ENCODE data around the gene ZNF775.

The ZNF775 gene

DNA sequence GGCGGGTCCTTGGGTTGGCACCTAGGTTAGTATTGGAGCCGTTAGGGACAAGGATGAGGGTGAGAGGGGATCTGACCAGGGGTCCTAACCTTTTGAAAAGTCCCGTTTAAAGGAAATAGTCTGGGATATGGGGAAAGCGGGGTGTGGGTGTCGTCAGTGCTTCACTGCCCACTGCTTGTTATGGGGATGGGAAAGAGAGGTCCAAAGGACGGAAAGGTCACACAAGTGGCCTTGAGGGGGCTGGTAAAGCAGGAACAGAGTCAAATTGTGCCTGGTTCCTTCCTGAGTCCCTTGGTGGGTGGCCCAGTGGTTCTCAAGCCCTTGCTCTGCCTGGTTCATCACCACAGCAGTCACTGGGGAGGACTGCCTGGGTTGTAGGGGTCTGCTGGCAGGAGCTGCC lies 2.6 kb upstream of the ZNF775 start:
- H3K4me3 ChIP-seq (ENCODE audit: low read depth, low read length) = no peak overlapping the region
- H2AFZ ChIP-seq (ENCODE audit: low read length, unreplicated experiment) = no peak overlapping the region
- H3K4me1 ChIP-seq (ENCODE audit: control insufficient read depth, insufficient read depth, low read length, unreplicated experiment) = peaks cover 9% of the 10 kb centered on the region
- H3K36me3 ChIP-seq (ENCODE audit: insufficient read depth, low read length) = no peaks in the 10 kb centered on the region
- H3K27me3 ChIP-seq (ENCODE audit: insufficient read depth, low read length) = no peaks in the 10 kb centered on the region
- H3K27ac ChIP-seq (ENCODE audit: low read depth, low read length) = no peak overlapping the region
- peaks cover 7% of the 10 kb centered on the region for H3K79me2 ChIP-seq (ENCODE audit: control insufficient read depth, insufficient read depth, low read length, unreplicated experiment)

DNA sequence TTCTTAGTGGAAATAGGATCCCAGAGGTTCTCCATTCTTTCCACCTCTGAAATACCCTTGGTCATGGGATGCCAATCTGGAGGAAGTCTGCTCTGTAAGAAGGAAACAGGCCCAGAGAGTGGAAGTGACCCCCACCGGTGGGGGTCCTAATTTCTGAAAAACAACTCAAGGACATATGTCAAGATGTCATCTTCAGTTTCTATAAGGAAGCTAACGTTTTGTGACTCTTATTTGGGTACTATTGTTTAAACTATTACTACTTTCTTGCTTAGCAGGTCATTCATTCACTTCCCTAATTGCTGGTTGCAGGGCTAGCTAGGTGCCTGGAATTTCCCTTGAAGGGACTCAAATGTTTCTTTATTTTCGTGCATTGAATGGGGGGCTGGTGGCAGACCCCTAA lies 1.9 kb upstream of the ZNF775 start:
- peaks cover 9% of the 10 kb centered on the region for H3K79me2 ChIP-seq (ENCODE audit: control insufficient read depth, insufficient read depth, low read length, unreplicated experiment)

DNA sequence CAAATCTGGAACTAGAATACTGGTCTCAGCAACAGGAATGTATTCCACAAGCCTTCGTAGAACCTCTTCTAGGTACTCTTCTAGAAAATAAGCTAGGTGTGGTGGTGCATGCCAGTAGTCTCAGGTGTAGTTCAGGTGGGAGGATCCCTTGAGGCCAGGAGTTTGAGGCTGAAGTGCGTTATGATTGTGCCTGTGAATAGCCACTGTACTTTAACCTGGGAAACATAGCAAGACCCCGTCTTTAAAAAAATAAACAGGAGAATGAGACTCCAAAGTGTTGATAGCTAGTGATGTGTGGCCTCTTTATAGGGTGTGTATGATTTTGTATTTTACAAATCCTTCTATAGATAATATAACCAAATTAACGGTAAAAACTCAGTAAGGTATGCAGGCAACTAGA lies 1.5 kb upstream of the ZNF775 start:
- Histone ChIP-seq H3K36me3 (ENCODE audit: insufficient read depth, low read length) (no peaks in the 10 kb centered on the region), H3K27ac (ENCODE audit: low read depth, low read length) (no peak overlapping the region), H2AFZ (ENCODE audit: low read length, unreplicated experiment) (no peak overlapping the region), H3K4me1 (ENCODE audit: control insufficient read depth, insufficient read depth, low read length, unreplicated experiment) (peaks cover 9% of the 10 kb centered on the region), H3K27me3 (ENCODE audit: insufficient read depth, low read length) (no peaks in the 10 kb centered on the region), H3K4me3 (ENCODE audit: low read depth, low read length) (no peak overlapping the region), H3K79me2 (ENCODE audit: control insufficient read depth, insufficient read depth, low read length, unreplicated experiment) (peaks cover 10% of the 10 kb centered on the region)

More for the DNA sequence above, 1.9 kb upstream of the ZNF775 start:
- Histone ChIP-seq H3K27ac (ENCODE audit: low read depth, low read length) (no peak overlapping the region), H3K27me3 (ENCODE audit: insufficient read depth, low read length) (no peaks in the 10 kb centered on the region), H3K4me1 (ENCODE audit: control insufficient read depth, insufficient read depth, low read length, unreplicated experiment) (peaks cover 9% of the 10 kb centered on the region), H2AFZ (ENCODE audit: low read length, unreplicated experiment) (no peak overlapping the region), H3K36me3 (ENCODE audit: insufficient read depth, low read length) (no peaks in the 10 kb centered on the region), H3K4me3 (ENCODE audit: low read depth, low read length) (no peak overlapping the region)

DNA sequence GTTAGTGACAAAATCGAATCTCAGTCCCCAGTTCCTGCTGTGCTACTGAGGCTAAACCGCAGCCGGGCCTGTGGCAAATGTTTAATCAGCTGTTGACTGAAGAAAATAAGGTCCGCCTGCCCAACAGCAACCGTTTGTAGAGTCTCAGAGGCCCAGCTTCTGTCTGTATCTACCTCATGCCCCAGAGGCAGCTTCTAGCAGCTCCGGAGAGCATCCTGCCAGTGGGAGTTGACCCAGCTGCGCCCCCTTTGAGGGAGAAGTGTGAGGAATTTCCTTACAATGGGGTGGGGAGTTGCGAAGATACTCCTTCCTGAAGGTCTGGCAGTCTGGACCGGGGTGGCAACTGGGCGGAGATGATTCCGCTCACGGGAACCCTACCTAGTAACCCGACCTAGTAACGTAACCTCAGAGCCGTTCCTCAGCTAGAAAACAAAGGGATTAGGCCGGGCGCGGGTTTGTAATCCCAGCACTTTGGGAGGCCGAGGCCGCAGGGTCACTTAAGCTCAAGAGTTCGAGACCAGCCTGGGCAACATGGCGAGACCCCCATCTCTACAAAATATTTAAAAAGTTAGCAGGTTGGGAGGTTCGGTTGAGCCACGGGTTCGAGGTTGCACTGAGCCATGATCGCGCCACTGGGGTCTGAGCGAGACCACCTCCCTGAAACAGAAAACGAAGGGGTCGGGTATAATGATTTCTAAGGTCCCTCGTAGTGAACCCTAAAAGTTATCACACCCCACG lies 846 bp upstream of the ZNF775 start:
- Histone ChIP-seq H2AFZ (ENCODE audit: low read length, unreplicated experiment) (peak overlapping the region; percentile 88), H3K4me1 (ENCODE audit: control insufficient read depth, insufficient read depth, low read length, unreplicated experiment) (peaks cover 9% of the 10 kb centered on the region), H3K79me2 (ENCODE audit: control insufficient read depth, insufficient read depth, low read length, unreplicated experiment) (peaks cover 14% of the 10 kb centered on the region), H3K27me3 (ENCODE audit: insufficient read depth, low read length) (no peaks in the 10 kb centered on the region), H3K27ac (ENCODE audit: low read depth, low read length) (0 out of 2 replicates have a peak overlapping the region, but pooled peaks have one; percentile 12), H3K4me3 (ENCODE audit: low read depth, low read length) (peak overlapping the region; percentile 89), H3K36me3 (ENCODE audit: insufficient read depth, low read length) (no peaks in the 10 kb centered on the region)

DNA sequence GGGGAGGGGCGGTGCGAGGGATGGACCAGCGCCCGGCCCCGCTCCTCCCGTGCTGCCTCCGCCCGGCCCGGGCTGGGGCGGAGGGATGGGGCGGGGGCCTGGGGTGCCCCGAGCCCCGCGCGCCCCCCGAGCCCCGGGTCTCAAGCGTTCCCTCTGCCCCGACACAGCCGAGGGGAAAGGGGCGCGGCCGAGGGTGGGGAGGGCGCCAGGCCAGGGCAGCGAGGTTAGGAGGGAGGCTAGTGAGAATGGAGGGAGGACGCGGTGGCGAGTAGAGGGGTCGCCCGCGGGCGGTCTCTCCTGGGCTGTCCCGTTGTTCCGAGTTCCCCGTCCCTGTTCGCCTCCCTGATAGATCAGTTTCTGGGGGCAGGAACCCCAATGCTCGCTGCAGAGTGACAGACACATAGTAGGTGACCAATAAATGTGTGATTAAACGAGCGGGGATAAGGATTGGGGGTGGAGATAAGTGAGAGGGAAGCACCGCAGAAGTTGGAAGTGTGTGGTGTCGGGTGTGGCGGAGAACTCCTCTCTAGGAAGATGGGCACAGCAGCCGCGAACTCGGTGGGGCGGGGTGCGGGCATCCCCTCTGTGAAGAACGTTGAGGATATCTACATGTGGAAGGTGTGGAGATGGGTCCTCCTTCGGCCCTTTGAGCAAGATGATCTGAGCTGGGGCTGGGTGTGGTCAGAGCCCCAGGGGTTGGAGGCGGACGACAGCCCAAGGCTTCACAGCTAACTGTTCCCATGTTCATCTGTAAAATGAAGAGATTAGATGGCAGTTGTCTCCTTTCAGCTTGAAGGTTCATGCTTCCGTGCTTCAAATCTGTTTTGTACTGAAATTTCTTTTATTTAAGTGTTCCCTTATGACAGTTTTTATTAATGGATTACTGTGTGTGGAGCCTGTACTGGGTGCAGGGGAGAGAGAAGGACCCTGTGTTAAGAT lies 580 bp downstream of the ZNF775 start:
- no peaks in the 10 kb centered on the region for H3K36me3 ChIP-seq (ENCODE audit: insufficient read depth, low read length)
- peak overlapping the region; percentile 10; the same call in 1 of the 2 replicates for H3K27ac ChIP-seq (ENCODE audit: low read depth, low read length)
- H3K79me2 ChIP-seq (ENCODE audit: control insufficient read depth, insufficient read depth, low read length, unreplicated experiment) = peaks cover 15% of the 10 kb centered on the region
- no peaks in the 10 kb centered on the region for H3K27me3 ChIP-seq (ENCODE audit: insufficient read depth, low read length)
- peaks cover 9% of the 10 kb centered on the region for H3K4me1 ChIP-seq (ENCODE audit: control insufficient read depth, insufficient read depth, low read length, unreplicated experiment)
- peak overlapping the region; percentile 89 for H3K4me3 ChIP-seq (ENCODE audit: low read depth, low read length)
- peak overlapping the region; percentile 34 for H2AFZ ChIP-seq (ENCODE audit: low read length, unreplicated experiment)

DNA sequence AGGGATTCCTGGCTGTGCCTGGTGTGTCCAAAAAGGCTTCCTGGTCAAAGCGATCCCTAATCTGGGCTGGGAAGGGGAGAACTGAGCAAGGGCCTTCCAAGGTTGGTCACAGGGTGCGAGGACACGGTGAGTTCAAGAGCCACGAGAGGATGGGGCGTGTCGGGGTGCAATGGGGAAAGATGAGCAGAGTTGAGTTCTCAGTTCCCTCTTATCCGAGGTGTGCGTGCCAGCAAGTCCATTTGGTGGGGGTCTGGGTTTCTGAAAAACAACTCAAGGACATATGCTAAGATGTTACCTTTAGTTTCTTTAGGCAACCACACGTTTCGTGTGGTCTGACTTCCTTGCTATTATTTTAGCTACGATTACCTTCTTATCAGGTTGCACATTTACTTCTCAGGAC lies 1.3 kb downstream of the ZNF775 start:
- Histone ChIP-seq H3K27me3 (ENCODE audit: insufficient read depth, low read length) (no peaks in the 10 kb centered on the region), H3K36me3 (ENCODE audit: insufficient read depth, low read length) (no peaks in the 10 kb centered on the region), H3K4me3 (ENCODE audit: low read depth, low read length) (peak overlapping the region; percentile 89), H3K4me1 (ENCODE audit: control insufficient read depth, insufficient read depth, low read length, unreplicated experiment) (peaks cover 9% of the 10 kb centered on the region), H3K79me2 (ENCODE audit: control insufficient read depth, insufficient read depth, low read length, unreplicated experiment) (peaks cover 15% of the 10 kb centered on the region), H3K27ac (ENCODE audit: low read depth, low read length) (no peak overlapping the region), H2AFZ (ENCODE audit: low read length, unreplicated experiment) (no peak overlapping the region)

DNA sequence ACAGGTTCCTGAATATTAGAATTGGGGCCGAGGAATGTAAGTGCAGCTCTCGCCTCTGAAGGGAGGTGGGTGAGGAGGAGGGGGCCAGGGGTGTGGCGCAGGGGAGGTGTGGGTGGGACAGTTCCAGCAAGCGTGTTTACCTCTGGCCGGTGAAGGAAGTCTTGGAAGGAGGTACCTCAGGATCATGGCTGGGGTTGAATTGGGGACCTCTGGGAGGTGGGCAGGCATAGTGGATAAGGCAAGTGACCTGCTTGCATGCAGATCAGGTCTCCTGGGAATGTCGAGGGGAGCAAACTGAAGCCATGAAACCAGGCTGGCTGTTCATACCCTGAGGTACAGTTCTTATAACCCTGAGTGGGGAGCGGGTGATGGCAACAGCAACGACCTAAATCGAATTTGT lies 2.0 kb downstream of the ZNF775 start:
- H3K27me3 ChIP-seq (ENCODE audit: insufficient read depth, low read length) = no peaks in the 10 kb centered on the region
- peaks cover 9% of the 10 kb centered on the region for H3K4me1 ChIP-seq (ENCODE audit: control insufficient read depth, insufficient read depth, low read length, unreplicated experiment)
- H2AFZ ChIP-seq (ENCODE audit: low read length, unreplicated experiment) = no peak overlapping the region
- no peak overlapping the region for H3K27ac ChIP-seq (ENCODE audit: low read depth, low read length)
- peaks cover 15% of the 10 kb centered on the region for H3K79me2 ChIP-seq (ENCODE audit: control insufficient read depth, insufficient read depth, low read length, unreplicated experiment)
- no peaks in the 10 kb centered on the region for H3K36me3 ChIP-seq (ENCODE audit: insufficient read depth, low read length)
- no peak overlapping the region for H3K4me3 ChIP-seq (ENCODE audit: low read depth, low read length)

DNA sequence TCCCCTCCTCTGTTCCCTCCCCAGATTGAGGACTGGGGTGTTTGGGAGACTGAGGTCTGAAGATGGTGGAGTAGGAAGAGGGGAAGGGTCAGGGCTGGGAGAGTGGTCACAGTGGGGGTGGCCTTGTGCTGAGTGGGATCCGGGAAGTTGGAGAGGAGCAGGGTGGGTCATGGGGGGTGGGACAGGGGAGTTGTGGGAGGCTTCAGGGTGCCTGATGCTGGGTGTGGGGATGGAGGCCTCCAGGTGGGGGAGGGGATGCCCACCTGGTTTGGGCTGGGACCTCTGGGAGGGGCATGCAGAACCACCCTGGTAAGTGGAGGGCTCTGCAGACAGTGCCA lies 2.6 kb downstream of the ZNF775 start:
- peaks cover 9% of the 10 kb centered on the region for H3K4me1 ChIP-seq (ENCODE audit: control insufficient read depth, insufficient read depth, low read length, unreplicated experiment)
- no peak overlapping the region for H3K4me3 ChIP-seq (ENCODE audit: low read depth, low read length)
- no peaks in the 10 kb centered on the region for H3K27me3 ChIP-seq (ENCODE audit: insufficient read depth, low read length)
- H3K36me3 ChIP-seq (ENCODE audit: insufficient read depth, low read length) = no peaks in the 10 kb centered on the region
- H3K27ac ChIP-seq (ENCODE audit: low read depth, low read length) = no peak overlapping the region
- no peak overlapping the region for H2AFZ ChIP-seq (ENCODE audit: low read length, unreplicated experiment)
- peaks cover 15% of the 10 kb centered on the region for H3K79me2 ChIP-seq (ENCODE audit: control insufficient read depth, insufficient read depth, low read length, unreplicated experiment)

DNA sequence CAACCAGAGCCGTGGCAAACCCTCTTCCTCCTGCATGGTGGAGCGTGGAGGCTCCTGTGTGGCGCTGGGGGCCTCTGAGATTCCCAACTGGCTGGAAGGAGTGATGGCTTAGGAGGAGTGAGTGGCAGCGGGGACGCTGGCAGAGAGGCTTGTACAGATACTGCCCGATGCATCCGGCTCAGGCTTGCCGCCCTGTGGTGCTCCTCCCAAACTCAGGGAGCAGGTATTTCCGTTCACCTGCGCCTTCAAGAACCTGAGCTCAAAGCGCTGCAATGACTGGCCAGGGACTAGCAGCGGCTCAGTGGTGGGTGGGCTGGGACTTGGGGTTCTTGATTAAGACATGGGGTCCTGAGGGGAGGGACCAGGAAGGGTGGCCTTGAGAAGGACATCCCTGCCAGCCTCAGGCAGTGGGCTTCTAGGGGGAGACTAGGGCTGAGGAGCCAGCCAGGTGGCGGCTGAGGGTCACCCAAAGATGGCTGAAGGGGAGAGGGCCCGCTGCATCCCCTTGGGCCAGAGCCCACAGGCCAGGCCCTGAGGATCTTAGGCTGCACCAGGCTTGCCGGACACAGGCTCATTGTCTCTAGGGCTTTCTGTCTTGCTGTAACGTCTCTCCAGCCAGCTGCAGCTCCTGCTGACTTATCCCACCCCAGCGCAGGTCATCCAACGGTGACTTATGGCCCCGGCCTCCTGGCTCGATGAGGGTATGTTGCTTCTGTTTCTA lies 3.2 kb downstream of the ZNF775 start:
- peaks cover 9% of the 10 kb centered on the region for H3K4me1 ChIP-seq (ENCODE audit: control insufficient read depth, insufficient read depth, low read length, unreplicated experiment)

DNA sequence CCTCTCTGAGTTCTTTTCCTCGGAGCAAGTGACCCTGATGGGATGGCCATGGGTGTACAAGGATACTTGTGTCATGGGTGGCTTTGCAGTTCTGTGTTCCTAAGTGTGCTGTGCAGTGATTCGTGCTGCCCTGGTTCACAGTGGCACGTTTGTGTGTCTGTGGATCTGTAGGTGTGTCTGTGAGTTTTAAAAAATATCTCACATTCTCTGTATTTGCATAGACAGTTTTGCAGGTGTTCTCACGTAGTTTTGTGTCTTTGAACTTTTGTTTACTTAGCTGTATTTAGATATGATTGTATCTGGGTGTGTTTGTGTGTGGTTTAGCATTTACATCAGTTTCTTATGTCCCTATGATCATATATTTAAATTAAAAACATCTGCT lies 3.7 kb downstream of the ZNF775 start:
- Histone ChIP-seq H3K27me3 (ENCODE audit: insufficient read depth, low read length) (no peaks in the 10 kb centered on the region), H3K4me1 (ENCODE audit: control insufficient read depth, insufficient read depth, low read length, unreplicated experiment) (peaks cover 8% of the 10 kb centered on the region), H3K4me3 (ENCODE audit: low read depth, low read length) (no peak overlapping the region), H2AFZ (ENCODE audit: low read length, unreplicated experiment) (no peak overlapping the region), H3K36me3 (ENCODE audit: insufficient read depth, low read length) (no peaks in the 10 kb centered on the region), H3K79me2 (ENCODE audit: control insufficient read depth, insufficient read depth, low read length, unreplicated experiment) (peaks cover 15% of the 10 kb centered on the region), H3K27ac (ENCODE audit: low read depth, low read length) (no peak overlapping the region)

More for the DNA sequence above, 3.2 kb downstream of the ZNF775 start:
- H2AFZ ChIP-seq (ENCODE audit: low read length, unreplicated experiment) = no peak overlapping the region
- no peak overlapping the region for H3K27ac ChIP-seq (ENCODE audit: low read depth, low read length)
- no peak overlapping the region for H3K4me3 ChIP-seq (ENCODE audit: low read depth, low read length)
- H3K36me3 ChIP-seq (ENCODE audit: insufficient read depth, low read length) = no peaks in the 10 kb centered on the region
- H3K79me2 ChIP-seq (ENCODE audit: control insufficient read depth, insufficient read depth, low read length, unreplicated experiment) = peaks cover 15% of the 10 kb centered on the region
- H3K27me3 ChIP-seq (ENCODE audit: insufficient read depth, low read length) = no peaks in the 10 kb centered on the region
